ENCODE measurements around the gene LDB2. TPM values are rescaled to one million over a fixed set of nuclear protein-coding genes. Genes with fewer than 3 reads are reported as not detected.
A peak's percentile ranks its signal among the peaks of the same experiment; 100 is the strongest.

The LDB2 gene
- total and polyA plus RNA-seq, 3 donors from 2014 or later = 14.6 to 17.8 (median 15.7) TPM

DNA sequence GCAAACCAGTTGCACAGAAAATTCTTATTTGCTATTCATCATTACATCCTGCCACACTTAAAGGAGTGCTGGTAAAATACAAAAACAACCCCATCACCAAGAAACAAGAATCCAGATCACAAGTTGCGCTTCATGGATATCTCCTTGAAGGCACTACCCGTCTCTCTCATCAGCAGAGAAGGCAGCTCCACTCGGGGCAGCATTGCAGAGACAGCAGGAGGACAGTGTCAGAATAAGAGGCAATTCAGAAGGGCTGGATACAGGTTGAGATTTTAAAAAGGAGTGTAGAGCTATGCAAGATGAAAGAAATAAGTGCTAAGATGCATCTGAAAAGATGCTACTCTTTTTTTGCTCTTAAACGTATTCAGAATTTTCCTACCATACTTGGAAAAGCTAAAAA is 71.4 kb downstream of the LDB2 start:
- H3K36me3 ChIP-seq (ENCODE audit: low read depth, missing control alignments) = no peaks in the 10 kb centered on the region
- DNase-seq = no peak
- no peak for TF ChIP-seq POLR2A (IDR thresholded peaks at IDR 0.05)
- TF ChIP-seq, protein P1, sequence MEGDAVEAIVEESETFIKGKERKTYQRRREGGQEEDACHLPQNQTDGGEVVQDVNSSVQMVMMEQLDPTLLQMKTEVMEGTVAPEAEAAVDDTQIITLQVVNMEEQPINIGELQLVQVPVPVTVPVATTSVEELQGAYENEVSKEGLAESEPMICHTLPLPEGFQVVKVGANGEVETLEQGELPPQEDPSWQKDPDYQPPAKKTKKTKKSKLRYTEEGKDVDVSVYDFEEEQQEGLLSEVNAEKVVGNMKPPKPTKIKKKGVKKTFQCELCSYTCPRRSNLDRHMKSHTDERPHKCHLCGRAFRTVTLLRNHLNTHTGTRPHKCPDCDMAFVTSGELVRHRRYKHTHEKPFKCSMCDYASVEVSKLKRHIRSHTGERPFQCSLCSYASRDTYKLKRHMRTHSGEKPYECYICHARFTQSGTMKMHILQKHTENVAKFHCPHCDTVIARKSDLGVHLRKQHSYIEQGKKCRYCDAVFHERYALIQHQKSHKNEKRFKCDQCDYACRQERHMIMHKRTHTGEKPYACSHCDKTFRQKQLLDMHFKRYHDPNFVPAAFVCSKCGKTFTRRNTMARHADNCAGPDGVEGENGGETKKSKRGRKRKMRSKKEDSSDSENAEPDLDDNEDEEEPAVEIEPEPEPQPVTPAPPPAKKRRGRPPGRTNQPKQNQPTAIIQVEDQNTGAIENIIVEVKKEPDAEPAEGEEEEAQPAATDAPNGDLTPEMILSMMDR (IDR thresholded peaks at IDR 0.05) = no peak
- 31 to 32% methylated on average over 4 of the region's 4 CpGs for WGBS, 2 donors
- peaks cover 5% of the 10 kb centered on the region for H3K4me1 ChIP-seq
- intact Hi-C loops (cut with DNase I; ENCODE audit: low total_unique reads) = no loop called here
- H3K27ac ChIP-seq = peak overlapping the region in 1 of 2 donors; percentile 42
- H3K27me3 ChIP-seq = no peaks in the 10 kb centered on the region
- no peak overlapping the region for H3K4me3 ChIP-seq
- H3K9me3 ChIP-seq = no peaks in the 10 kb centered on the region

DNA sequence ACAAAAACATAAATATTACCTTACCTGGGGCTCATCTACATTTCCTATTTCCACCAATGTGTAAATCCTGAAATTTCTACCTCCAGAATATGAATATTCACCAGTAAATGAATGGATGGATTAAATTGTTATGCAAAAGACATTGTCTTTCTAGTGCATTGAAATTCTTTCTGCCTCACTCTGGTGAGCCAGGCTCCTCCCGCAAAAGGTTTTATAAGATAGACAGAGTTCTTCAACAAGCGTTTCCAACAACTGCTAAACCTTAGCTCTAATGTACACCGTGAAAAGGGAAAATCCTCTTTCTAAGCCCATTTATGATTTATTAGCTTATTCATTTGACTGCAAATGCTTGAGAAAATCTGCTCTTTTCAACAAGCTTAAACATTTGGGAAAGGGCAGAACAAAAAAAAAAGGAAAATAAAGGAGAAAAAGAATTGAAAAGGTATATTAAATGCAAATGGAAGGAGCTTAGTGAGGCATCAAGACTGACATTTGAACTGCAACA is 72.0 kb downstream of the LDB2 start:
- Histone ChIP-seq H3K36me3 (ENCODE audit: low read depth, missing control alignments) (no peaks in the 10 kb centered on the region), H3K27ac (peak overlapping the region in 1 of 2 donors; percentile 42), H3K4me3 (no peak overlapping the region), H3K9me3 (no peaks in the 10 kb centered on the region), H3K27me3 (no peaks in the 10 kb centered on the region), H3K4me1 (peaks cover 5% of the 10 kb centered on the region)
- WGBS, 2 donors = 71 to 92% methylated on average over 3 of the region's 3 CpGs
- TF ChIP-seq POLR2A (IDR thresholded peaks at IDR 0.05) = no peak
- TF ChIP-seq, protein P1 (IDR thresholded peaks at IDR 0.05) = no peak
- DNase-seq = no peak
- intact Hi-C loops (cut with DNase I; ENCODE audit: low total_unique reads) = no loop called here

DNA sequence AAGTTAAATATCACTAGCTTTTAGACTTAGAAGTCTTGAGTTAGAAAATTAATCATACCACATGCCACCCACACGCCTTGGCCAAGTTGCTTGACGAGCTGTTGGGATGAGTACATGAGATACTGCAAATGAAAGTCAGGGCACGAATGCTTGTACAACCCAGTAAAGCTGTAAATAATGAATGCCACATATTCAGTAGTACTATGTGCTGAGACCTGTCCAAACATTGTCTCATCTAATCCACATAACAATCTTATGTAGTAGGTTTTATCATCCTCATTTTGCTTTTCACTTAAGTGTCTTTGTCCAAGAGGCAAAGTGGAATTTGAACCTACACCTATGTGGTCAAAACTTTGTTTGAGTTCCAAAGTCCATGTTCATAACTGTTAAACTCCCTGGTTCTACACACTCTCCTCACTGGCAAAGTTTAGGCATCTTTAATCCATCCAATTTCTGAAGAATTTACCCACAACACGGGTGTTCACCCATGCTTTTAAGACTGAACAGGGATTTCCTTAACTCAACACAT is 74.1 kb downstream of the LDB2 start:
- Histone ChIP-seq H3K27me3 (no peaks in the 10 kb centered on the region), H3K9me3 (no peaks in the 10 kb centered on the region), H3K4me1 (peaks cover 8% of the 10 kb centered on the region), H3K27ac (no peak overlapping the region), H3K4me3 (no peak overlapping the region), H3K36me3 (ENCODE audit: low read depth, missing control alignments) (no peaks in the 10 kb centered on the region)
- no peak for TF ChIP-seq POLR2A (IDR thresholded peaks at IDR 0.05)
- TF ChIP-seq, protein P1 (IDR thresholded peaks at IDR 0.05) = no peak
- DNase-seq = no peak
- WGBS, 2 donors = 84 to 93% methylated on average over 4 of the region's 4 CpGs
- intact Hi-C loops (cut with DNase I; ENCODE audit: low total_unique reads) = no loop called here

DNA sequence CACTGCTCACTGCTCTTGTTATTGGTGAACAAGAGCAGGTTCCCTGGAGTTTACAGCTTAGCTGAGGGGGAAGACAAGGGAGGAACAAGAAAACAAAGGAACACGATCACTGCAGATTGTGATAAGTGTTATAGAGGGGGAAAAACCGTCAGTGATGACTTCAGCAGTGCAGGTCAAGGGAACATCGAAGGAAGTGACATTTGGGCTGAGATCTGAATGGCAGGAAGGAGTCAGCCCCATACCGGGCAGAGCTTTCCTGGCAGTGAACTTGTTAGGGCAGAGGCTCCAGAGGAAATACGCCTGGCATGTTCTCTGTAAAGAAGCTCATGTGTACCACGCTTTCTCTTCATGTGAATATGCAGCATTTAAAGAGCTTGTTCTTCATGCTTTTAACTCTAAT is 78.1 kb downstream of the LDB2 start:
- DNase-seq = no peak
- intact Hi-C loops (cut with DNase I; ENCODE audit: low total_unique reads) = no loop called here
- TF ChIP-seq POLR2A (IDR thresholded peaks at IDR 0.05) = no peak
- TF ChIP-seq, protein P1 (IDR thresholded peaks at IDR 0.05) = no peak

DNA sequence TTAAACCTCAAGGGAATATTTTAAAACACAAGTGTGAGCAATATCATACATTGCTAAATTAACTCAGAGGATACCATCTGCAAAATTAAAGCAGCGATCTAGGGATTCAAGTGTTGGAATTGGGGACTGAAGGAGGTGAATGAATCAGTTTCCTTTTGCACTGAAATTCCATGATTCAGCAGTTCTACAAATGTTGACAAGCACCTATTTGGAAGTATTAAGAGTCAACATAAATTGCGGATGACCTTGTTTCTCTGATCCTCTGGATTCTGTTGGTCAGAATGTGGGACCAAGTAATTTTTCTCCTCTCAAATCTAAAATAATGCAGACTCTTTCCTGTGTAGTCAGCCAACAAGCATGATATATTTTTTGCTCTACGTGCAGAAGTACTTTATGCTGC is 78.8 kb downstream of the LDB2 start:
- no peak overlapping the region for H3K27ac ChIP-seq
- intact Hi-C loops (cut with DNase I; ENCODE audit: low total_unique reads) = no loop called here
- H3K27me3 ChIP-seq = no peaks in the 10 kb centered on the region
- 75 to 79% methylated on average over 3 of the region's 3 CpGs for WGBS, 2 donors
- H3K36me3 ChIP-seq (ENCODE audit: low read depth, missing control alignments) = no peaks in the 10 kb centered on the region
- peaks cover 3% of the 10 kb centered on the region for H3K4me1 ChIP-seq
- no peak overlapping the region for H3K4me3 ChIP-seq
- TF ChIP-seq POLR2A (IDR thresholded peaks at IDR 0.05) = no peak
- TF ChIP-seq, protein P1 (IDR thresholded peaks at IDR 0.05) = no peak
- no peak for DNase-seq
- H3K9me3 ChIP-seq = no peaks in the 10 kb centered on the region

More for the DNA sequence above, 78.1 kb downstream of the LDB2 start:
- Histone ChIP-seq H3K36me3 (ENCODE audit: low read depth, missing control alignments) (no peaks in the 10 kb centered on the region), H3K27ac (no peak overlapping the region), H3K4me1 (peaks cover 3% of the 10 kb centered on the region), H3K27me3 (no peaks in the 10 kb centered on the region), H3K9me3 (no peaks in the 10 kb centered on the region), H3K4me3 (no peak overlapping the region)
- 19 to 26% methylated on average over 6 of the region's 6 CpGs for WGBS, 2 donors
